H1 (cell line): Measurements from ENCODE around the gene KMT5B. TPM values are rescaled to one million over a fixed set of nuclear protein-coding genes. Genes with fewer than 3 reads are reported as not detected.

Experiments used
- CTCF ChIA-PET: fragments of 300-600 bp; sonication (Branson Sonifier 250); formaldehyde crosslinking; loops from one replicate; lab custom pipeline; 2021; ENCODE audit not compliant: partially characterized antibody; lab: Charles Lee
- POLR2A ChIA-PET: fragments of 300-600 bp; sonication (Branson Sonifier 250); formaldehyde crosslinking; loops from one replicate; lab custom pipeline; 2021; ENCODE audit warnings: inconsistent platforms; ENCODE audit not compliant: partially characterized antibody; lab: Charles Lee
- DNase-seq, 2 experiments: peaks; one replicate each; pipeline versions ENCODE4 v3.0.0 to v3.0.0-alpha.2; 2010 to 2022; ENCODE audit warnings: low spot score in 2 of 2, low read depth in 1 of 2, mixed read lengths in 1 of 2
- FAIRE-seq: peaks from 2 replicates; lab custom pipeline; 2011; peaks lifted over from hg19 to GRCh38; lab: Jason Lieb, UNC
- H2AFZ ChIP-seq: 2 replicates; pipeline ENCODE4 v1.8.1; 2012; ENCODE audit warnings: low read length, inconsistent platforms
- H2AK5ac ChIP-seq: 2 replicates; pipeline ENCODE4 v1.6.1; 2013; ENCODE audit warnings: low read depth, low read length
- H2BK120ac ChIP-seq: replicated peaks from 2 replicates; pipeline ENCODE3; 2013; ENCODE audit warnings: low read depth, low read length, inconsistent platforms
- H2BK12ac ChIP-seq: 2 replicates; pipeline ENCODE4 v1.6.1; 2013; ENCODE audit warnings: low read depth, low read length
- H2BK15ac ChIP-seq: 2 replicates; pipeline ENCODE4 v1.6.1; 2013; ENCODE audit warnings: low read length
- H2BK20ac ChIP-seq: 2 replicates; pipeline ENCODE4 v1.6.1; 2013; ENCODE audit warnings: low read length
- H2BK5ac ChIP-seq: 2 replicates; pipeline ENCODE4 v1.6.1; 2013; ENCODE audit warnings: low read depth, low read length
- H3K14ac ChIP-seq: 2 replicates; pipeline ENCODE4 v1.6.1; 2013; ENCODE audit warnings: inconsistent platforms; ENCODE audit not compliant: insufficient read length
- H3K18ac ChIP-seq: 2 replicates; pipeline ENCODE4 v1.6.1; 2013; ENCODE audit warnings: low read length; ENCODE audit errors: extremely low read depth
- H3K23ac ChIP-seq: 2 replicates; pipeline ENCODE4 v1.6.1; 2013; ENCODE audit warnings: inconsistent platforms; ENCODE audit not compliant: insufficient read length
- H3K23me2 ChIP-seq: 2 replicates; pipeline ENCODE4 v1.6.1; 2013; ENCODE audit warnings: low read depth, low read length
- H3K27ac ChIP-seq: 2 replicates; pipeline ENCODE4 v1.6.1; 2011; ENCODE audit warnings: low read depth, low read length, inconsistent platforms
- H3K27me3 ChIP-seq, 4 experiments: replicated peaks in 1 of 4; 1 replicate in 1 of 4; 2 replicates in 3 of 4; pipeline versions ENCODE4 v1.6.1 to v1.8.1; 2011 to 2013; ENCODE audit warnings: low read length in 3 of 4, mild to moderate bottlenecking in 3 of 4, inconsistent platforms in 2 of 4, mixed read lengths in 2 of 4, moderate library complexity in 1 of 4; ENCODE audit not compliant: control insufficient read depth in 3 of 4, insufficient read depth in 3 of 4; ENCODE audit errors: extremely low read depth in 1 of 4
- H3K36me3 ChIP-seq, 4 experiments: 2 replicates each; pipeline versions ENCODE4 v1.6.1 to v1.8.1; 2011 to 2013; ENCODE audit warnings: mild to moderate bottlenecking in 4 of 4, low read length in 3 of 4, moderate library complexity in 2 of 4, control low read depth in 1 of 4, inconsistent platforms in 1 of 4; ENCODE audit not compliant: insufficient read depth in 4 of 4, control insufficient read depth in 2 of 4
- H3K4ac ChIP-seq: replicated peaks from 2 replicates; pipeline ENCODE3; 2013; ENCODE audit warnings: low read length, low read depth, mixed read lengths, inconsistent platforms; ENCODE audit not compliant: insufficient read length
- H3K4me1 ChIP-seq, 4 experiments: replicated peaks in 1 of 4; 1 replicate in 1 of 4; 2 replicates in 3 of 4; pipeline versions ENCODE4 v1.6.1 to v1.8.1; 2011 to 2013; ENCODE audit warnings: low read length in 3 of 4, inconsistent platforms in 2 of 4, mixed read lengths in 1 of 4; ENCODE audit not compliant: insufficient read depth in 4 of 4, control insufficient read depth in 3 of 4
- H3K4me2 ChIP-seq, 2 experiments: 2 replicates each; pipeline versions ENCODE4 v1.6.1 to v1.8.1; 2011 to 2013; ENCODE audit warnings: low read depth in 2 of 2, low read length in 2 of 2, control low read depth in 1 of 2, inconsistent platforms in 1 of 2, mild to moderate bottlenecking in 1 of 2; ENCODE audit not compliant: insufficient read depth in 1 of 2
- H3K4me3 ChIP-seq, 4 experiments: fragments of 200-600, 300-600 bp in 1 of 4; sonication (generic), shearing (Covaris generic), sonication (Bioruptor Twin) in 1 of 4; 2 replicates each; pipeline versions ENCODE4 v1.5.1 to v1.8.1; 2011 to 2016; ENCODE audit warnings: low read length in 4 of 4, low read depth in 3 of 4, control low read depth in 2 of 4, inconsistent platforms in 2 of 4, mild to moderate bottlenecking in 2 of 4, mixed read lengths in 1 of 4, moderate library complexity in 1 of 4; ENCODE audit not compliant: insufficient read depth in 2 of 4; ENCODE audit errors: extremely low read depth in 1 of 4
- H3K56ac ChIP-seq: replicated peaks from 2 replicates; pipeline ENCODE3; 2013; ENCODE audit warnings: low read depth, mild to moderate bottlenecking, mixed read lengths, low read length, inconsistent platforms; ENCODE audit not compliant: insufficient read length
- H3K79me1 ChIP-seq: 2 replicates; pipeline ENCODE4 v1.6.1; 2013; ENCODE audit warnings: low read depth, low read length, control low read depth
- H3K79me2 ChIP-seq, 2 experiments: 2 replicates each; pipeline versions ENCODE4 v1.6.1 to v1.8.1; 2012 to 2013; ENCODE audit warnings: low read length in 2 of 2, mild to moderate bottlenecking in 2 of 2, inconsistent platforms in 1 of 2; ENCODE audit not compliant: insufficient read depth in 2 of 2, control insufficient read depth in 1 of 2
- H3K9ac ChIP-seq, 4 experiments: replicated peaks in 1 of 4; 1 replicate in 1 of 4; 2 replicates in 3 of 4; pipeline versions ENCODE4 v1.6.1 to v1.8.1; 2011 to 2013; ENCODE audit warnings: low read depth in 3 of 4, low read length in 3 of 4, control low read depth in 2 of 4, mild to moderate bottlenecking in 2 of 4, moderate library complexity in 2 of 4, inconsistent platforms in 1 of 4; ENCODE audit errors: extremely low read depth in 1 of 4
- H3K9me3 ChIP-seq, 2 experiments: 2 replicates each; pipeline versions ENCODE4 v1.6.1 to v1.8.1; 2012 to 2013; ENCODE audit warnings: mild to moderate bottlenecking in 2 of 2, moderate library complexity in 2 of 2, control low read depth in 1 of 2, inconsistent platforms in 1 of 2, low read depth in 1 of 2, low read length in 1 of 2, mixed read lengths in 1 of 2; ENCODE audit not compliant: insufficient read depth in 2 of 2
- H4K20me1 ChIP-seq, 2 experiments: replicated peaks in 1 of 2; 2 replicates each; pipeline versions ENCODE3 to v1.8.1; 2011 to 2013; ENCODE audit warnings: inconsistent platforms in 2 of 2, low read length in 2 of 2, mild to moderate bottlenecking in 1 of 2; ENCODE audit not compliant: insufficient read depth in 2 of 2, control insufficient read depth in 1 of 2
- H4K5ac ChIP-seq: 2 replicates; pipeline ENCODE4 v1.6.1; 2013; ENCODE audit warnings: low read length, low read depth, mixed read lengths, inconsistent platforms; ENCODE audit not compliant: insufficient read length
- H4K8ac ChIP-seq: 2 replicates; pipeline ENCODE4 v1.8.0; 2013; ENCODE audit warnings: mild to moderate bottlenecking, moderate library complexity, low read length, inconsistent platforms; ENCODE audit not compliant: insufficient read depth; ENCODE audit errors: extremely low read depth
- H4K91ac ChIP-seq: replicated peaks from 2 replicates; pipeline ENCODE3; 2013; ENCODE audit warnings: low read length, mixed read lengths, inconsistent platforms; ENCODE audit not compliant: insufficient read length
- ASH2L ChIP-seq: fragments of 200-600, 300-600 bp; sonication (generic); IDR thresholded peaks from one replicate; pipeline ENCODE4 v1.7.1; 2017; ENCODE audit warnings: low read length
- ATF2 ChIP-seq: IDR thresholded peaks from 2 replicates; pipeline ENCODE4 v1.6.1; 2012; ENCODE audit warnings: low read length, inconsistent platforms
- CBX8 ChIP-seq: fragments of 300-800, 300-1000 bp; sonication (generic); IDR thresholded peaks from 2 replicates; pipeline ENCODE4 v1.7.1; 2016; ENCODE audit warnings: low read depth, low read length, borderline replicate concordance
- CHD1 ChIP-seq: IDR thresholded peaks from 2 replicates; pipeline ENCODE4 v1.6.1; 2012; ENCODE audit warnings: low read depth, low read length, improper control_type of control experiment
- CREB1 ChIP-seq: IDR thresholded peaks from 2 replicates; pipeline ENCODE4 v1.6.1; 2012; ENCODE audit warnings: inconsistent platforms
- CTCF ChIP-seq, 3 experiments: IDR thresholded peaks; 1 replicate in 2 of 3; 2 replicates in 1 of 3; pipeline versions ENCODE4 v1.5.1 to v1.6.1; 2011; ENCODE audit warnings: low read length in 3 of 3, mild to moderate bottlenecking in 3 of 3, inconsistent platforms in 2 of 3, low read depth in 1 of 3, moderate library complexity in 1 of 3; ENCODE audit not compliant: insufficient read depth in 1 of 3; ENCODE audit errors: control extremely low read depth in 1 of 3
- KDM4A ChIP-seq: IDR thresholded peaks from one replicate; pipeline ENCODE4 v1.7.1; 2012; ENCODE audit warnings: low read depth, mild to moderate bottlenecking, moderate library complexity, low read length, inconsistent platforms; ENCODE audit not compliant: severe bottlenecking
- POLR2A ChIP-seq, 2 experiments: IDR thresholded peaks; 1 replicate in 1 of 2; 2 replicates in 1 of 2; pipeline ENCODE4 v1.6.1; 2011; ENCODE audit warnings: low read depth in 2 of 2, low read length in 2 of 2, mild to moderate bottlenecking in 2 of 2; ENCODE audit errors: control extremely low read depth in 1 of 2
- RXRA ChIP-seq: IDR thresholded peaks from 2 replicates; pipeline ENCODE4 v1.6.1; 2011; ENCODE audit warnings: low read depth, mild to moderate bottlenecking, low read length, moderate library complexity; ENCODE audit not compliant: insufficient read depth
- SIX5 ChIP-seq: IDR thresholded peaks from 2 replicates; pipeline ENCODE4 v1.6.1; 2011; ENCODE audit warnings: mild to moderate bottlenecking, low read depth, low read length
- SP2 ChIP-seq: IDR thresholded peaks from 2 replicates; pipeline ENCODE4 v1.6.1; 2012; ENCODE audit warnings: mild to moderate bottlenecking, low read length, inconsistent platforms
- WGBS, 2 experiments: shearing (Covaris generic) in 1 of 2; methylation state at CpG; one replicate each; pipeline versions ENCODE4 v1.1.6 to v1.1.7; 2013 to 2015; ENCODE audit warnings: low lambda C conversion rate in 2 of 2, mixed read lengths in 2 of 2, inconsistent platforms in 1 of 2, low coverage in 1 of 2, missing lambda C conversion rate in 1 of 2; ENCODE audit not compliant: insufficient replicate concordance in 2 of 2, insufficient coverage in 1 of 2, insufficient read length in 1 of 2; ENCODE audit errors: extremely low coverage in 1 of 2, missing lambda C conversion rate in 1 of 2; 5-methylcytosine and 5-hydroxymethylcytosine counted together
- polyA plus RNA-seq, 7 experiments: library from polyadenylated mRNA; depleted of rRNA in 3 of 7; stranded (reverse) in 5 of 7; unstranded in 2 of 7; fragments of >200 nt in 5 of 7; fragments of 200-250 nt in 2 of 7; gene quantifications; 1 replicate in 5 of 7; 2 replicates in 1 of 7; 4 replicates in 1 of 7; pipeline versions ENCODE4 v1.2.1 to v1.2.3, GENCODE V29; 2011 to 2013; ENCODE audit warnings: missing spikeins in 2 of 7, mixed read lengths in 2 of 7
- total RNA-seq: library from RNA; stranded (reverse); fragmentation: NEBNext Ultra II Directional; extraction: Animal tissue kit (Norgen Biotek cat#: 25700); gene quantifications from 2 replicates; pipeline ENCODE4 v1.2.1, GENCODE V29; 2021

Gene KMT5B
- total and polyA plus RNA-seq, 2 of the 8 experiments (the other 6 are each of a cell fraction or from before 2014, with no cell fraction given) = 11.0 to 40.8 TPM

- Histone ChIP-seq H3K18ac (no peak overlapping the region), H3K79me2 (no peaks in the 10 kb centered on the region), H2BK15ac (no peak overlapping the region), H3K4me2 (no peak overlapping the region), H4K8ac (no peak overlapping the region), H4K20me1 (no peaks in the 10 kb centered on the region), H3K4ac (no peak overlapping the region), H4K91ac (no peak overlapping the region), H2BK120ac (no peak overlapping the region), H2BK5ac (no peak overlapping the region), H3K23ac (no peak overlapping the region), H3K23me2 (no peaks in the 10 kb centered on the region), H3K36me3 (peaks cover 8 to 48% (median 14%) of the 10 kb centered on the region in 4 experiments), H3K14ac (no peak overlapping the region), H3K4me1 (no peaks in the 10 kb centered on the region), H3K9ac (no peak overlapping the region), H3K27ac (no peak overlapping the region), H3K79me1 (no peaks in the 10 kb centered on the region; the same call in 1 of the 2 replicates), H3K56ac (no peak overlapping the region), H2BK20ac (no peak overlapping the region), H3K27me3 (no peaks in the 10 kb centered on the region), H3K4me3 (no peak overlapping the region), H2AFZ (no peak overlapping the region), H2AK5ac (no peak overlapping the region), H2BK12ac (no peak overlapping the region), H3K9me3 (no peaks in the 10 kb centered on the region), H4K5ac (no peak overlapping the region)
- peak; percentile 19 for FAIRE-seq
- WGBS, 2 experiments = 97% methylated on average over 2 of the region's 2 CpGs; no CpG with 5 or more reads in 1 of the 2 experiments
- POLR2A ChIA-PET = interaction anchor here (0.9 to 1.4 kb wide), 2 partner anchors 10 to 29 kb away, joined by 4 to 8 read pairs; no protein-coding TSS in a partner anchor
- no peak for DNase-seq
- CTCF ChIA-PET = interaction anchor here (0.9 to 1.4 kb wide), 4 partner anchors 25 to 114 kb away, joined by 3 to 4 read pairs (median 4); no protein-coding TSS in a partner anchor
- TF ChIP-seq CREB1 (no peak), SIX5 (no peak), CTCF (IDR thresholded peaks at IDR 0.05; ENCODE audit: control extremely low read depth in 1 of 3, insufficient read depth in 1 of 3, low read depth in 1 of 3, low read length in 3 of 3) (no peak), SP2 (no peak), CHD1 (no peak), ASH2L (no peak), CBX8 (no peak), RXRA (no peak), KDM4A (no peak), ATF2 (no peak), POLR2A (IDR thresholded peaks at IDR 0.05; ENCODE audit: control extremely low read depth in 1 of 2, low read depth in 2 of 2, low read length in 2 of 2) (no peak)
Observed at GRCh38 chr11:68179847-68180246, 33.2 kb downstream of the KMT5B start.
